H1 (cell line): ENCODE measurements around the gene SUSD1.

Source experiments
- ASH2L ChIP-seq: fragments of 200-600, 300-600 bp; sonication (generic); IDR thresholded peaks from one replicate; pipeline ENCODE4 v1.7.1; 2017; ENCODE audit warnings: low read length
- KDM1A ChIP-seq: fragments of 200-600, 300-600 bp; sonication (generic); IDR thresholded peaks from 2 replicates; pipeline ENCODE4 v1.7.1; 2016; ENCODE audit warnings: mild to moderate bottlenecking, low read length, borderline replicate concordance
- POLR2A ChIP-seq, 2 experiments: IDR thresholded peaks; 1 replicate in 1 of 2; 2 replicates in 1 of 2; pipeline ENCODE4 v1.6.1; 2011; ENCODE audit warnings: low read depth in 2 of 2, low read length in 2 of 2, mild to moderate bottlenecking in 2 of 2; ENCODE audit errors: control extremely low read depth in 1 of 2
- POLR2AphosphoS5 ChIP-seq: IDR thresholded peaks from 2 replicates; pipeline ENCODE4 v1.6.1; 2011; ENCODE audit warnings: low read depth, low read length
- RBBP5 ChIP-seq: IDR thresholded peaks from 2 replicates; pipeline ENCODE4 v1.7.1; 2012; ENCODE audit warnings: low read depth, mild to moderate bottlenecking, inconsistent platforms, low read length, moderate library complexity, borderline replicate concordance
- SIX5 ChIP-seq: IDR thresholded peaks from 2 replicates; pipeline ENCODE4 v1.6.1; 2011; ENCODE audit warnings: mild to moderate bottlenecking, low read depth, low read length
- TEAD4 ChIP-seq: IDR thresholded peaks from 2 replicates; pipeline ENCODE4 v1.6.1; 2012; ENCODE audit warnings: low read depth, low read length, inconsistent platforms, mixed read lengths
- TF ChIP-seq, protein P1 (sequence below), 3 experiments: IDR thresholded peaks; 1 replicate in 2 of 3; 2 replicates in 1 of 3; pipeline versions ENCODE4 v1.5.1 to v1.6.1; 2011; ENCODE audit warnings: low read length in 3 of 3, mild to moderate bottlenecking in 3 of 3, inconsistent platforms in 2 of 3, low read depth in 1 of 3, moderate library complexity in 1 of 3; ENCODE audit not compliant: insufficient read depth in 1 of 3; ENCODE audit errors: control extremely low read depth in 1 of 3

- TF ChIP-seq KDM1A = no peak
- TF ChIP-seq, protein P1, sequence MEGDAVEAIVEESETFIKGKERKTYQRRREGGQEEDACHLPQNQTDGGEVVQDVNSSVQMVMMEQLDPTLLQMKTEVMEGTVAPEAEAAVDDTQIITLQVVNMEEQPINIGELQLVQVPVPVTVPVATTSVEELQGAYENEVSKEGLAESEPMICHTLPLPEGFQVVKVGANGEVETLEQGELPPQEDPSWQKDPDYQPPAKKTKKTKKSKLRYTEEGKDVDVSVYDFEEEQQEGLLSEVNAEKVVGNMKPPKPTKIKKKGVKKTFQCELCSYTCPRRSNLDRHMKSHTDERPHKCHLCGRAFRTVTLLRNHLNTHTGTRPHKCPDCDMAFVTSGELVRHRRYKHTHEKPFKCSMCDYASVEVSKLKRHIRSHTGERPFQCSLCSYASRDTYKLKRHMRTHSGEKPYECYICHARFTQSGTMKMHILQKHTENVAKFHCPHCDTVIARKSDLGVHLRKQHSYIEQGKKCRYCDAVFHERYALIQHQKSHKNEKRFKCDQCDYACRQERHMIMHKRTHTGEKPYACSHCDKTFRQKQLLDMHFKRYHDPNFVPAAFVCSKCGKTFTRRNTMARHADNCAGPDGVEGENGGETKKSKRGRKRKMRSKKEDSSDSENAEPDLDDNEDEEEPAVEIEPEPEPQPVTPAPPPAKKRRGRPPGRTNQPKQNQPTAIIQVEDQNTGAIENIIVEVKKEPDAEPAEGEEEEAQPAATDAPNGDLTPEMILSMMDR (IDR thresholded peaks at IDR 0.05; ENCODE audit: control extremely low read depth in 1 of 3, insufficient read depth in 1 of 3, low read depth in 1 of 3, low read length in 3 of 3) = peak; percentile 49 to 88 (median 86)
- TF ChIP-seq POLR2A (IDR thresholded peaks at IDR 0.05; ENCODE audit: control extremely low read depth in 1 of 2, low read depth in 2 of 2, low read length in 2 of 2) = no peak
- no peak for TF ChIP-seq RBBP5
- TF ChIP-seq POLR2AphosphoS5 = no peak
- TF ChIP-seq ASH2L = no peak
- TF ChIP-seq TEAD4 = peak; percentile 56
- TF ChIP-seq SIX5 = no peak
These were observed 62.0 kb downstream of the SUSD1 start for GRCh38 chr9:112112941-112113681.
